Adrenal gland (tissue), 12 donors: Measurements from ENCODE around the gene EXTL2. TPM values are rescaled to one million over a fixed set of nuclear protein-coding genes. Genes with fewer than 3 reads are reported as not detected.
"Not testable (repeated sequence)": the region's sequence is repeated elsewhere in the genome, so short reads cannot be mapped to it uniquely, and the experiment has no call there.

ENCODE experiments used
- DNase-seq, 7 donors: peaks; one replicate each; pipeline ENCODE4 v3.0.0-alpha.2; 2019 to 2020
- H3K27ac ChIP-seq, 5 donors: fragments of 200-600 bp; sonication (generic) in 4 of 5; 1 replicate in 3 of 5; 2 replicates in 2 of 5; pipeline versions ENCODE4 v1.5.1 to v1.8.0; 2016 to 2020; ENCODE audit warnings: mild to moderate bottlenecking in 1 of 5
- H3K27me3 ChIP-seq: fragments of 200-600 bp; 2 replicates; pipeline ENCODE4 v1.8.0; 2021
- H3K36me3 ChIP-seq, 2 donors: fragments of 200-600 bp; replicated peaks in 1 of 2; 1 replicate in 1 of 2; 2 replicates in 1 of 2; pipeline versions ENCODE4 v1.5.1 to v1.8.0; 2018 to 2022
- H3K4me1 ChIP-seq, 2 donors: fragments of 200-600 bp; replicated peaks in 1 of 2; 1 replicate in 1 of 2; 2 replicates in 1 of 2; pipeline versions ENCODE4 v1.5.1 to v1.8.0; 2018 to 2021
- H3K4me3 ChIP-seq, 4 donors: fragments of 200-600 bp; sonication (generic) in 3 of 4; one replicate each; pipeline ENCODE4 v1.5.1; 2016 to 2018
- H3K9me3 ChIP-seq, 3 donors: fragments of 200-600 bp; sonication (generic) in 1 of 3; replicated peaks in 1 of 3; 1 replicate in 2 of 3; 2 replicates in 1 of 3; pipeline versions ENCODE4 v1.5.1 to v1.8.0; 2016 to 2021
- POLR2A ChIP-seq, 2 donors: fragments of 450-650 bp; IDR thresholded peaks; one replicate each; pipeline ENCODE4 v1.6.1; 2017; ENCODE audit warnings: antibody characterized with exemption in 2 of 2, mild to moderate bottlenecking in 2 of 2, moderate library complexity in 1 of 2
- WGBS, 4 donors: extraction: QIAGEN DNeasy Blood & Tissue Kit in 2 of 4; methylation state at CpG; one replicate each; pipeline versions ENCODE4 v1.1.5 to v1.1.7; 2013 to 2017; 5-methylcytosine and 5-hydroxymethylcytosine counted together
- intact Hi-C, 2 donors: fragments of 100-400 bp; cut with DNase I; formaldehyde crosslinking; loops; one replicate each; pipeline versions ENCODE4 v1.14.1 to v1.15.0; 2022 to 2023
- polyA plus RNA-seq, 3 donors: library from polyadenylated mRNA; stranded (reverse); fragments of 200-250 nt in 2 of 3; fragments of 350-450 nt in 1 of 3; fragmentation: Illumina TruSeq in 1 of 3; extraction: RNeasy Lipid Tissue Mini Kit (QIAGEN cat#74804) in 1 of 3; gene quantifications; one replicate each; pipeline ENCODE4 v1.2.3, GENCODE V29; 2013 to 2014
- total RNA-seq, 9 donors: library from RNA; depleted of rRNA in 4 of 9; stranded (reverse); fragments of >200 nt in 4 of 9; fragments of 120-200 nt in 1 of 9; fragmentation: NEBNext Ultra II Directional in 1 of 9; extraction: Animal tissue kit (Norgen Biotek cat#: 25700) in 1 of 9; gene quantifications; one replicate each; pipeline versions ENCODE4 v1.1.0 to v1.2.4, GENCODE V29; 2013 to 2023
- TF ChIP-seq, protein P1 (sequence below), 6 experiments: fragments of 450-650 bp in 4 of 6; fragments of 200-600 bp in 2 of 6; sonication (generic) in 1 of 6; IDR thresholded peaks; 1 replicate in 5 of 6; 2 replicates in 1 of 6; pipeline versions ENCODE4 v1.5.1 to v1.8.0; 2016 to 2021; ENCODE audit warnings: antibody characterized with exemption in 6 of 6, mild to moderate bottlenecking in 2 of 6, moderate library complexity in 1 of 6
- donor health status: healthy with polysubstance abuse.
- donor health status: Bipolar disorder and iron deficiency.
- donor health status: DM: yes; HTN: yes; CAD: no.
- donor health status: DM: no; HTN: no; CAD: no.
- donor health status: DM: no; HTN: no; CAD: no.
- donor health status: DM: yes; HTN: yes; CAD: no.

Gene EXTL2
- total and polyA plus RNA-seq, 12 donors = 15.4 to 98.9 (median 31.6) TPM

GRCh38 chr1:100861379-100861778 lies 33.3 kb downstream of the EXTL2 start:
- no peaks in the 10 kb centered on the region for H3K9me3 ChIP-seq
- no peak for DNase-seq
- peaks cover 0 to 5% of the 10 kb centered on the region in 2 donors for H3K4me1 ChIP-seq
- no peak overlapping the region for H3K4me3 ChIP-seq
- TF ChIP-seq, protein P1, sequence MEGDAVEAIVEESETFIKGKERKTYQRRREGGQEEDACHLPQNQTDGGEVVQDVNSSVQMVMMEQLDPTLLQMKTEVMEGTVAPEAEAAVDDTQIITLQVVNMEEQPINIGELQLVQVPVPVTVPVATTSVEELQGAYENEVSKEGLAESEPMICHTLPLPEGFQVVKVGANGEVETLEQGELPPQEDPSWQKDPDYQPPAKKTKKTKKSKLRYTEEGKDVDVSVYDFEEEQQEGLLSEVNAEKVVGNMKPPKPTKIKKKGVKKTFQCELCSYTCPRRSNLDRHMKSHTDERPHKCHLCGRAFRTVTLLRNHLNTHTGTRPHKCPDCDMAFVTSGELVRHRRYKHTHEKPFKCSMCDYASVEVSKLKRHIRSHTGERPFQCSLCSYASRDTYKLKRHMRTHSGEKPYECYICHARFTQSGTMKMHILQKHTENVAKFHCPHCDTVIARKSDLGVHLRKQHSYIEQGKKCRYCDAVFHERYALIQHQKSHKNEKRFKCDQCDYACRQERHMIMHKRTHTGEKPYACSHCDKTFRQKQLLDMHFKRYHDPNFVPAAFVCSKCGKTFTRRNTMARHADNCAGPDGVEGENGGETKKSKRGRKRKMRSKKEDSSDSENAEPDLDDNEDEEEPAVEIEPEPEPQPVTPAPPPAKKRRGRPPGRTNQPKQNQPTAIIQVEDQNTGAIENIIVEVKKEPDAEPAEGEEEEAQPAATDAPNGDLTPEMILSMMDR (IDR thresholded peaks at IDR 0.05) = no peak
- no peak for TF ChIP-seq POLR2A (IDR thresholded peaks at IDR 0.05)
- no peaks in the 10 kb centered on the region for H3K36me3 ChIP-seq
- no peak overlapping the region for H3K27ac ChIP-seq
- intact Hi-C loops = loop anchor here in 1 of 2 donors (5.0 to 10.0 kb wide), 2 partner anchors 137 to 399 kb away; no protein-coding TSS in a partner anchor
- no peaks in the 10 kb centered on the region for H3K27me3 ChIP-seq
- WGBS, 4 donors = 78 to 100% (median 83%) methylated on average over 1 of the region's 1 CpG

DNA sequence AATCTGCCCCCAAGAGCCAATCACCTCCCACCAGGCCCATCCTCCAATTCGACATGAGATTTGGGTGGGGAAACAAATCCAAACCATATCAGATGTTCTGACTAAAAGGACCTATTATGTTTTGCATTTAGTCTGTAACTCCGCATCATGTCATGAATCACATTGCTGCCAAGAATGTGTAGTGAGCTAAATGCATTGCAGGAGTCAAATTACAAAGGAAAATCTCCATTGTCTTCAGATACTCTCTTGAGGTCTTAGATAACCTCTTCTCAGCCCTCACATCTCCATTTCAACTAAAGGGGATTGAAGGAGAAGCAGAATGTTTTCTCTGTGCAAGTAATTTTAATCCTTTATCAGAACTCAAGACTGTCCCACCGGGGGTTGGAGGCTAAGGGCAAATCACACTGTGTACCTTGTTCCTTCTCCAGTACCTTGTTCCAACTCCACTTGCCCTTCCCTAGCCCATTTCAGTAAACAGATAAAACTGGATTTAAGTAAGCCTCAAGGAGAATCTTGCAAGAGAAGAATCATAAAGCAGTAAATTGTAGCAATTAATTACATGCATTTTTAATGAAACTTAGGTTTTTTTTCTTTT lies 34.1 kb downstream of the EXTL2 start:
- 57 to 78% (median 75%) methylated on average over 3 of the region's 3 CpGs for WGBS, 4 donors
- H3K9me3 ChIP-seq = no peaks in the 10 kb centered on the region
- TF ChIP-seq, protein P1 (IDR thresholded peaks at IDR 0.05) = no peak
- TF ChIP-seq POLR2A (IDR thresholded peaks at IDR 0.05) = no peak
- no peaks in the 10 kb centered on the region for H3K4me1 ChIP-seq
- intact Hi-C loops = loop anchor here in 1 of 2 donors (5.0 to 10.0 kb wide), 2 partner anchors 136 to 398 kb away; no protein-coding TSS in a partner anchor
- DNase-seq = no peak
- no peak overlapping the region for H3K27ac ChIP-seq
- no peaks in the 10 kb centered on the region for H3K36me3 ChIP-seq
- no peaks in the 10 kb centered on the region for H3K27me3 ChIP-seq
- no peak overlapping the region for H3K4me3 ChIP-seq

GRCh38 chr1:100855116-100855515 lies 39.5 kb downstream of the EXTL2 start:
- intact Hi-C loops, DNase-seq, H3K9me3 ChIP-seq, H3K4me3 ChIP-seq, H3K4me1 ChIP-seq, H3K27ac ChIP-seq, H3K36me3 ChIP-seq, H3K27me3 ChIP-seq: not testable (repeated sequence)

DNA sequence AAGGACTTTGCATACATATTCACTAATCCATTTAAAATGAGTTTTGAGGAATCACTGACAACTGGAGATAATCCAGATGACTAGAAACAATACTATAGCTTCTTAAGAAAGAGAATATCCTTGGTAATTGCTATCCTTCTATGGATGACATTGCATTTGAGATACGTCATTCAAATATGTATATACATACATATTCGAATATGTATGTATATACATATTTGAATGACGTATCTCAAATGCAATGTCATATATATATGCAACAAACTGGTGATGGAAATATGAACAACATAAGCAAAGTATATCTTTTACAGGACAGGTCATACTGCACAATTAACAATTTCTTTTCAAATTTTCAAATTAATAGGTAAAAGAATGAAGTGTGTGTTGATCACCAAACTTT lies 41.7 kb downstream of the EXTL2 start:
- Histone ChIP-seq H3K4me3 (no peak overlapping the region), H3K27ac (no peak overlapping the region), H3K27me3 (no peaks in the 10 kb centered on the region), H3K36me3 (no peaks in the 10 kb centered on the region), H3K4me1 (no peaks in the 10 kb centered on the region), H3K9me3 (no peaks in the 10 kb centered on the region)
- 93 to 95% (median 94%) methylated on average over 3 of the region's 3 CpGs for WGBS, 4 donors
- no peak for TF ChIP-seq POLR2A (IDR thresholded peaks at IDR 0.05)
- TF ChIP-seq, protein P1 (IDR thresholded peaks at IDR 0.05) = no peak
- intact Hi-C loops = no loop called here
- DNase-seq = no peak

DNA sequence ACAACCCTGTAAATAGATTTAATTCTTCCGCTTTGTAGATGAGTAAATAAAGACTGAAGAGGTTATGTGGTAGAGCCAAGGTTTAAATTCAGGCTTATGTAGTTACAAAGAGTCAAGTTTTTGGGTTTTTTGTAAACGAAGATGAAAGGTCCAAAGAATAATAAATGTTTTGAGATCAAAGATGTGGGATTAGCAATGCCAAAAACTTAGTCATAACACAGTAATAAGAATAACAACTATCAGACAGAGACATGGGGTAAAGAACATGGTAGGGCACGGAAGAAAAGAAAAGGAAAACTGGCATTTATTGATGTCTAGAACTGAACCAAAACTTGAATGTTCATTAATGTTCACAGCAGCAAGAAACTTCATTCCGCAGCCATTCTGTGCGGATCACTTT lies 42.9 kb downstream of the EXTL2 start:
- intact Hi-C loops = no loop called here
- Histone ChIP-seq H3K36me3 (no peaks in the 10 kb centered on the region), H3K9me3 (no peaks in the 10 kb centered on the region), H3K27me3 (no peaks in the 10 kb centered on the region), H3K4me3 (no peak overlapping the region), H3K4me1 (no peaks in the 10 kb centered on the region), H3K27ac (no peak overlapping the region)
- no peak for DNase-seq
- WGBS, 4 donors = 77 to 82% (median 79%) methylated on average over 5 of the region's 5 CpGs
- TF ChIP-seq POLR2A (IDR thresholded peaks at IDR 0.05) = no peak
- TF ChIP-seq, protein P1 (IDR thresholded peaks at IDR 0.05) = no peak
